ENCODE data around the gene CD72.

- no peak for TF ChIP-seq RAD21 (IDR thresholded peaks at IDR 0.05)
- TF ChIP-seq CTCF (IDR thresholded peaks at IDR 0.05; ENCODE audit: low read depth, low read length, missing input control), result no peak
- no peak for TF ChIP-seq HNF4A (conservative IDR thresholded peaks at IDR 0.05)
- TF ChIP-seq ATF3 (IDR thresholded peaks at IDR 0.05), result no peak
- no peak for TF ChIP-seq REST (IDR thresholded peaks at IDR 0.05)
- no peak for TF ChIP-seq YY1 (IDR thresholded peaks at IDR 0.05)
- TF ChIP-seq RXRA (IDR thresholded peaks at IDR 0.05), result no peak
- TF ChIP-seq GABPA (IDR thresholded peaks at IDR 0.05 in 1 of 2, conservative IDR thresholded peaks at IDR 0.05 in 1 of 2), result no peak
- no peak for TF ChIP-seq JUND (IDR thresholded peaks at IDR 0.05)
- no peak for TF ChIP-seq MAX (IDR thresholded peaks at IDR 0.05)
- no peak for TF ChIP-seq SP1 (IDR thresholded peaks at IDR 0.05)
- TF ChIP-seq ZBTB33 (IDR thresholded peaks at IDR 0.05), result no peak
- TF ChIP-seq TAF1 (conservative IDR thresholded peaks at IDR 0.05), result no peak
Observed at GRCh38 chr9:35617548-35617947, 665 bp downstream of the CD72 start.

Measured in liver (tissue), 3 donors.